ENCODE results near the gene CKMT2.

DNA sequence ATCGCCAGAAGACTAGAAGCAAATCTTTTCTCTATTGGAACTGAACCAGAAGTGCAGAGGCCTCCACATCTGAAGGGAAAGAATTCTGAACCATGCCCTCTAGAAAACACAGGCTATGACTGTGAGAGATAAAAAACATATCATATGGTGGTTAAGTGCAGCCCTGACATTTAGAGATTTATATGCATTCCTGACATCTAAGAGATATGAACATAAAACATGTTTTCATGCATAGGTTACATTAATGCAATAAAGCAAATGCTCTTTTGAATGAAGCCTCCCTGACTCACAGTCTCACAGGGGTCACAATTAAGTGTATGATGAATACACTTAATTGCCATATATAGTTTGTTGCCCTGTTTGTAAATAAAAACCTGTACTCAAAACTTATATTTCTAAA is 28.9 kb upstream of the CKMT2 start:
- TF ChIP-seq SIN3A (conservative IDR thresholded peaks at IDR 0.05 in 1 of 2, IDR thresholded peaks at IDR 0.05 in 1 of 2; ENCODE audit: low read depth in 1 of 2, low read length in 2 of 2) (no peak), EZH2 (IDR thresholded peaks at IDR 0.05; ENCODE audit: low read depth, low read length, severe bottlenecking) (no peak), RBBP5 (IDR thresholded peaks at IDR 0.05; ENCODE audit: borderline replicate concordance, low read depth, low read length) (no peak), FOSL1 (IDR thresholded peaks at IDR 0.05; ENCODE audit: insufficient read depth, low read depth, low read length) (no peak), BRCA1 (IDR thresholded peaks at IDR 0.05; ENCODE audit: low read depth, low read length) (no peak), BCL11A (IDR thresholded peaks at IDR 0.05; ENCODE audit: low read depth in 2 of 2, low read length in 2 of 2) (no peak), JUND (IDR thresholded peaks at IDR 0.05; ENCODE audit: low read length) (no peak)
- TF ChIP-seq, protein P1, sequence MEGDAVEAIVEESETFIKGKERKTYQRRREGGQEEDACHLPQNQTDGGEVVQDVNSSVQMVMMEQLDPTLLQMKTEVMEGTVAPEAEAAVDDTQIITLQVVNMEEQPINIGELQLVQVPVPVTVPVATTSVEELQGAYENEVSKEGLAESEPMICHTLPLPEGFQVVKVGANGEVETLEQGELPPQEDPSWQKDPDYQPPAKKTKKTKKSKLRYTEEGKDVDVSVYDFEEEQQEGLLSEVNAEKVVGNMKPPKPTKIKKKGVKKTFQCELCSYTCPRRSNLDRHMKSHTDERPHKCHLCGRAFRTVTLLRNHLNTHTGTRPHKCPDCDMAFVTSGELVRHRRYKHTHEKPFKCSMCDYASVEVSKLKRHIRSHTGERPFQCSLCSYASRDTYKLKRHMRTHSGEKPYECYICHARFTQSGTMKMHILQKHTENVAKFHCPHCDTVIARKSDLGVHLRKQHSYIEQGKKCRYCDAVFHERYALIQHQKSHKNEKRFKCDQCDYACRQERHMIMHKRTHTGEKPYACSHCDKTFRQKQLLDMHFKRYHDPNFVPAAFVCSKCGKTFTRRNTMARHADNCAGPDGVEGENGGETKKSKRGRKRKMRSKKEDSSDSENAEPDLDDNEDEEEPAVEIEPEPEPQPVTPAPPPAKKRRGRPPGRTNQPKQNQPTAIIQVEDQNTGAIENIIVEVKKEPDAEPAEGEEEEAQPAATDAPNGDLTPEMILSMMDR (IDR thresholded peaks at IDR 0.05; ENCODE audit: control extremely low read depth in 1 of 3, insufficient read depth in 1 of 3, low read depth in 1 of 3, low read length in 3 of 3), result no peak

Measured in H1 (cell line).